SK-N-SH (cell line): ENCODE measurements around the gene RABGGTA.

ENCODE experiments used
- CHD2 ChIP-seq: fragments of 150-350 bp; IDR thresholded peaks from 2 replicates; pipeline ENCODE4 v1.6.1; 2018; ENCODE audit warnings: low read length; ENCODE audit not compliant: partially characterized antibody
- EP300 ChIP-seq, 2 experiments: IDR thresholded peaks; 2 replicates each; pipeline versions ENCODE4 v1.4.0 to v1.6.1; 2012; ENCODE audit warnings: borderline replicate concordance in 1 of 2, low read depth in 1 of 2, low read length in 1 of 2
- EZH2phosphoT487 ChIP-seq: fragments of 200-600 bp; sonication (generic); IDR thresholded peaks from 2 replicates; pipeline ENCODE4 v1.6.1; 2017; ENCODE audit warnings: low read depth, mixed run types, mild to moderate bottlenecking, antibody characterized with exemption, moderate library complexity, borderline replicate concordance
- GABPA ChIP-seq: IDR thresholded peaks from 2 replicates; pipeline ENCODE4 v1.4.0; 2012; ENCODE audit warnings: low read depth, mild to moderate bottlenecking
- JUND ChIP-seq: IDR thresholded peaks from 2 replicates; pipeline ENCODE4 v1.4.0; 2012
- ZBTB33 ChIP-seq: IDR thresholded peaks from 2 replicates; pipeline ENCODE4 v1.4.0; 2012; ENCODE audit warnings: low read depth, borderline replicate concordance
- TF ChIP-seq, protein P1 (sequence below): fragments of 150-350 bp; IDR thresholded peaks from 2 replicates; pipeline ENCODE4 v1.6.1; 2016; ENCODE audit warnings: mild to moderate bottlenecking, low read depth, low read length

DNA sequence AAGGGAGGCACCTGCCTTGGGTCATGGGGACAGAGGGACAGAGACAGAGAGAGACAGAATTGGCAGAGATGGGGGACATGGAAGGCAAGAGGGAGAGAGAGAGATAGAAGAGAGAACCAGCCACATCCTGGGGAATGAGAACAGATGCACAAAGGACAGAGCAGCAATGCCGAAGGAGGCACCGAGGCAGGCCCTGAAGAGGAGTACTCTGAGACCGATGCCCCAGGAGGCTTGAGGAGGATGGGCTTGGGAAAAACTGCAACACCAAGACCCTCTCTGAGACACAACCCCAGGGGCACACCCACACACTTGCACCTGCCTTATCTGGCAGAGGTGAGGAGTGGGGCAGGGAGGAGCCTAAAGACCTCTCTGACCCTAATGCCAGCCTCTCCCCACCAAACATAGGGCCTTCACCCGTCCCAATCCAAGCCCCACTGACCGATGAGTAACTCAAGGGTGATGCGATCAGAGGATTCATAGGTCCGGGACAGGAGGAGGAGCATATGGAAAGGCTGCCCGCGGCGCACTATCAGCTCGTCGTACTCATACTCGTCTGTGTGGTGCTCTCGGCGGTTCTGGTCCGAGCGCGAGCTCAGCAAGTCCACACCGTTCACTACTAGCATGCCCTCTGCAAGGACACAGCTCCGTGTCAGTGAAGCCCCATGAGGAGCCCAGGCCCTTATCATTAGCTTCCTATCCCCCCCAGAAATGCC is 10.0 kb downstream of the RABGGTA start:
- TF ChIP-seq GABPA (no peak), CHD2 (no peak), EP300 (IDR thresholded peaks at IDR 0.05; ENCODE audit: borderline replicate concordance in 1 of 2, low read depth in 1 of 2, low read length in 1 of 2) (no peak), JUND (no peak), ZBTB33 (no peak), EZH2phosphoT487 (no peak)
- TF ChIP-seq, protein P1, sequence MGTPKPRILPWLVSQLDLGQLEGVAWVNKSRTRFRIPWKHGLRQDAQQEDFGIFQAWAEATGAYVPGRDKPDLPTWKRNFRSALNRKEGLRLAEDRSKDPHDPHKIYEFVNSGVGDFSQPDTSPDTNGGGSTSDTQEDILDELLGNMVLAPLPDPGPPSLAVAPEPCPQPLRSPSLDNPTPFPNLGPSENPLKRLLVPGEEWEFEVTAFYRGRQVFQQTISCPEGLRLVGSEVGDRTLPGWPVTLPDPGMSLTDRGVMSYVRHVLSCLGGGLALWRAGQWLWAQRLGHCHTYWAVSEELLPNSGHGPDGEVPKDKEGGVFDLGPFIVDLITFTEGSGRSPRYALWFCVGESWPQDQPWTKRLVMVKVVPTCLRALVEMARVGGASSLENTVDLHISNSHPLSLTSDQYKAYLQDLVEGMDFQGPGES, result no peak
